Fibroblast of the aortic adventitia (primary cell): ENCODE results near the gene TIMM13. TPM values are rescaled to one million over a fixed set of nuclear protein-coding genes. Genes with fewer than 3 reads are reported as not detected.
"Not testable (repeated sequence)": the region's sequence is repeated elsewhere in the genome, so short reads cannot be mapped to it uniquely, and the experiment has no call there.

Experiments
- DNase-seq: peaks from one replicate; pipeline ENCODE4 v3.0.0-alpha.2; 2010; ENCODE audit warnings: low read depth
- H3K4me3 ChIP-seq: 2 replicates; pipeline ENCODE4 v1.5.1; 2011; ENCODE audit warnings: low read depth, mild to moderate bottlenecking, control low read depth, low read length, moderate library complexity
- total RNA-seq: library from RNA; depleted of rRNA; stranded (reverse); fragments of >200 nt; gene quantifications from 2 replicates; pipeline ENCODE4 v1.2.3, GENCODE V29; 2012; ENCODE audit warnings: low replicate concordance
- TF ChIP-seq, protein P1 (sequence below): IDR thresholded peaks from 2 replicates; pipeline ENCODE4 v1.5.1; 2011; ENCODE audit warnings: mild to moderate bottlenecking, low read length, control low read depth, inconsistent platforms; ENCODE audit not compliant: insufficient read depth

Gene TIMM13
- total RNA-seq: 26.9 and 33.1 TPM in 2 replicates

DNA sequence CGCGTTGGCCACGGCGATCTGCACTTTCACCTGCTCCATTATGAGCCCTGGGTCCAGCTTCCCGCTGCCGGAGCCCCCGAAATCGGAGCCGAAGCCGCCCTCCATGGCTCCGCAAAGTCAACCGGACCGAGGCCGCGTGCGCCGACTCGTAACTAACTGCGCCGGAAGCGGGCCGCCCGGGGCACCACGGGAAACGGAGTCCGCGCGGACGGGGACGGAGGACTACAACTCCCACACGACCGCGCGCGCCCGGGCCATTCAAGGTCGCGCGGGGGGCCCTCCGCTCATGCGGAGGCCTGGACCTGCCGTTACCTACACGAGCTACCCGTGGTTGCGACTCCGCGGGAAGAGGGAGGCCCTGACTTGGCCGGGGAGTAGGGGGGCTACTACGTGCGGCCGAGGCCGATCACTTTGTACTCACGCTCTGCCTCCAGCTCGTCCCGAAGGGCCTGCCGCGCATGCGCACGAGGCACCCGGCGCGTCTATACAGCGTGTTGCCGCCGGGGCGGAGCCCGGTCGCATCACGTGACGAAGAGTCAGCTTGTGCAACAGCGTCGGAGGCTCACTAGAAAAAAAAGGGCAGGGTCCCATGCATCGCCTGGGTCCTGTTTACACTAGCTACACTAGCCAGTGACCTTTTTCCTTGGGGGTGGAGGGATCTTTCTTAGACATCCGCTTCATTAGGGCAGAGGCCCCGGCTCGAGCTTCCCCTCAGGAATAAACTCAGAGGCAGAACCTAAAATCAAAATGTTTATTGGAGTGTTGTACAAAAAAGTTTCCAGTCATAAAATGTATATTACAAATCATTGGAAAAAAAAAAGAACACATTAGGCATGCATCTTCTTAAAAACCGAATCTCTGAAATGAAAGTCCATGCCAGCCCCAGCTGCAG lies at the start of gene TIMM13:
Gene TIMM13, minus strand, starts transcription at position 158 of the 892 bp plus-strand sequence. Its CDS starts 53 bp downstream, at position 105.
- peak within 1 kb of the TSS; percentile 93 for H3K4me3 ChIP-seq
- TF ChIP-seq, protein P1, sequence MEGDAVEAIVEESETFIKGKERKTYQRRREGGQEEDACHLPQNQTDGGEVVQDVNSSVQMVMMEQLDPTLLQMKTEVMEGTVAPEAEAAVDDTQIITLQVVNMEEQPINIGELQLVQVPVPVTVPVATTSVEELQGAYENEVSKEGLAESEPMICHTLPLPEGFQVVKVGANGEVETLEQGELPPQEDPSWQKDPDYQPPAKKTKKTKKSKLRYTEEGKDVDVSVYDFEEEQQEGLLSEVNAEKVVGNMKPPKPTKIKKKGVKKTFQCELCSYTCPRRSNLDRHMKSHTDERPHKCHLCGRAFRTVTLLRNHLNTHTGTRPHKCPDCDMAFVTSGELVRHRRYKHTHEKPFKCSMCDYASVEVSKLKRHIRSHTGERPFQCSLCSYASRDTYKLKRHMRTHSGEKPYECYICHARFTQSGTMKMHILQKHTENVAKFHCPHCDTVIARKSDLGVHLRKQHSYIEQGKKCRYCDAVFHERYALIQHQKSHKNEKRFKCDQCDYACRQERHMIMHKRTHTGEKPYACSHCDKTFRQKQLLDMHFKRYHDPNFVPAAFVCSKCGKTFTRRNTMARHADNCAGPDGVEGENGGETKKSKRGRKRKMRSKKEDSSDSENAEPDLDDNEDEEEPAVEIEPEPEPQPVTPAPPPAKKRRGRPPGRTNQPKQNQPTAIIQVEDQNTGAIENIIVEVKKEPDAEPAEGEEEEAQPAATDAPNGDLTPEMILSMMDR: no peak
- peak; percentile 97 for DNase-seq

- TF ChIP-seq, protein P1: no peak
- H3K4me3 ChIP-seq: peak overlapping the region; percentile 99
- DNase-seq: peak; percentile 64
These were observed 49.2 kb upstream of the TIMM13 start for GRCh38 chr19:2476451-2477140.

GRCh38 chr19:2475702-2476450 lies 48.5 kb upstream of the TIMM13 start, which contains the start of gene GADD45B:
Gene GADD45B, plus strand, starts transcription at chr19:2476127. Its CDS starts 232 bp downstream, at chr19:2476359.
- peak within 1 kb of the TSS; percentile 99 for H3K4me3 ChIP-seq
- TF ChIP-seq, protein P1: no peak
- peak; percentile 99 for DNase-seq

DNA sequence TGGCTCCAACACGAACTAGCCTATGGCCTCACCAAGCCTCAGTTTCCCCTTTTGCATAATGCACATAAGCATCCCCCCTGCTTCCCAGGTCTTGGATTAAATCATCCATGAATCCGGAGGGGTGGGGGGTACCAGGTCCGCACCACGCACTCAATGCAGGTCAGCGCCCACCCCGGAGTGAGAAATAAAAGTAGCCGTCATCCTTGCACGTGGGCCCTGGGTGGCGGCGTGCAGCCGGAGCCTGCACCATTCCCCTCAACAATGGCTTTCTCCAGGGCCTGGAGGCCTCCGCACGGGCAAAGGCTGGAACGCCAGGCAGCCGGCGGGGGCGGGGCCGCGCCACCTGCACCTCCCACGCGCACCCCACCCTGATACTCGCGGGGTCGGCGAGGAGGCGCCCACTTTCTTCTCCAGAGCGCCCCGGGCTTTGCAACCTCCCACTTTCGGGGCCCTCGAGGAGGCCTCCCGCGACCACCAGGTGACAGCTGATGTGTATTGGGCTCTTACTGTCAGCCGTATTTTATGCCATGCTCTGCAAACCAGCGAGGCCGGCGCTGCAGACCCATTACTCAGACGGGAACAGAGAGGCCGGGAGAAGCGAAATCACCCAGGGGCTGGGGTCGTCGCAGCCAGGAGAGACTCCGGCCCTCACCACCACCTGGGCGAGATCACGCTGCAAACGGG lies 47.8 kb upstream of the TIMM13 start:
- TF ChIP-seq, protein P1: no peak
- DNase-seq: peak; percentile 61
- peak overlapping the region; percentile 69 for H3K4me3 ChIP-seq

DNA sequence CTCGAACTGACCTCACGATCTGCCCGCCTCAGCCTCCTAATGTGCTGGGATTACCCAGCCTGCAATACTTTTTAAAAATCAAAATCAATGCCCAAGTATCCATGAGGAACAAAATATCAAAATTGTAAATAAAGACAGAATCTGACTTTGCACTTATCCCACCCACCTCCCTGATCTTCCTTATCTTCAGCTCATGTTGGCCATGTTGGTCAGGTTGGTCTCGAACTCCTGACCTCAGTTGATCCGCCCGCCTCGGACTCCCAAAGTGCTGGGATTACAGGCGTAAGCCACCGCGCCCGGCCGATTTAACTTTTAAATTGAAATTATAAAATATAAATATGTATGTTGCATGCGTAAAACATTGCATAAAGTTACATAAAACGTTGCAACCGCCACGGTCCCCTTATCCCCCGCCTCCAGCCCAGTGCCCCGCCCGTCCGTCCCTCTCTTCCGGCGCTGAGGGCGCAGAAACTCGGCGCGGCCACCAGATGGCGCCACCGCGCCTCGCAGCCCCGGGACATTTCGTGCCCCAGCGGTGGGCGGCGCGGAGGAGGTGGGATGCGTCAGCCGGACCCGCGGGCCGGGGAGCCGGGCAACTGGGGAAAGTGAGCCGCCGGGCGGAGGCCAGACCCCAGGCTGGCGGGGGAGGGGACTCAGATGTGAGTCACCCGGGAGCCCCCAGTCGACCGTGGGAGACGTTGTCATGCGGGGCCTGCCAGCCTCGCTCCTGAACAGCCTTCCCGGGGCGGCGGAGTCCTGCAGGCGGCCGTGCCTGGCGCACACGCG lies 47.0 kb upstream of the TIMM13 start:
- peak overlapping the region; percentile 69 for H3K4me3 ChIP-seq
- DNase-seq: peak; percentile 84
- TF ChIP-seq, protein P1: peak; percentile 80

GRCh38 chr19:2469915-2470200 lies 42.5 kb upstream of the TIMM13 start:
- not testable (repeated sequence) for H3K4me3 ChIP-seq

More at GRCh38 chr19:2469915-2470200, 42.5 kb upstream of the TIMM13 start:
- DNase-seq: not testable (repeated sequence)
